ENCODE measurements around the gene AQP3. TPM values are rescaled to one million over a fixed set of nuclear protein-coding genes. Genes with fewer than 3 reads are reported as not detected.

AQP3 gene
- total and polyA plus RNA-seq, 2 of the 8 experiments (the other 6 are each of a cell fraction or from before 2014, with no cell fraction given) = 2.6 to 7.6 TPM

DNA sequence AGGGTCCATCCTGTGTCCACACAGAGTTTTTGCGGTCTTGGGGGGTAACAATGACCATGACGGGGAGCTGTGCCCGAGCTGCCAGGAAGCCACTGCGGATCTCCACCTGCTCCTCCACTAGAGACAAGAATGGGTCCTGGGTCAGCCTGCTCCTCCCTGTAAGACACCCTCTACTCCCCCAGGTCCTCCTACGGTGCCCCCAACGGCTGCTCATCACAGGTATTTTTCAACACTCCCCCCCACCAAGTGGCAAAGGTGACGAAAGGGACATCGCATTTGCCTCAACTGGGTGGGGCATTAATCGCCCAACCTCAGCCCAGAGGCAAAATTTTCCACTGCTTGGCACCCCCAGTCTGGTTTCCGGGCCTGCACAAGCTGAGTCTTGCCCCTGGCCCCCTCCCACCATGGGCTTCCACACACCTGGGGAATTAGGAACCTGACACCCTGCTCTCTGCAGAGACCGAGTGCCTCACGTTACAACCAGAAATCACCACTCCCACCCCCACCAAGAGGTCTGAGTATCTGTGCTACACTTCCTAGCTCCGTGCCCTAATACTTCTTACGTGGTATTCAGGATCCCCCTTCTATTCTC, 16.7 kb upstream of the AQP3 start (continued):
- TF ChIP-seq MAFK (IDR thresholded peaks at IDR 0.05; ENCODE audit: low read depth, low read length) (no peak), SIN3A (conservative IDR thresholded peaks at IDR 0.05 in 1 of 2, IDR thresholded peaks at IDR 0.05 in 1 of 2; ENCODE audit: low read depth in 1 of 2, low read length in 2 of 2) (no peak)
